ENCODE results near the gene RAB5B.

- no peak for TF ChIP-seq POLR2AphosphoS5 (IDR thresholded peaks at IDR 0.05; ENCODE audit: low read depth, low read length)
- no peak for TF ChIP-seq POLR2A (IDR thresholded peaks at IDR 0.05; ENCODE audit: low read depth, low read length)
- TF ChIP-seq TAF1 (IDR thresholded peaks at IDR 0.05; ENCODE audit: borderline replicate concordance, low read depth, low read length), result no peak
Observed at GRCh38 chr12:56017181-56017580, 43.3 kb downstream of the RAB5B start.

All from GM12892 (cell line).